ENCODE measurements around the gene CD300A. TPM values are rescaled to one million over a fixed set of nuclear protein-coding genes. Genes with fewer than 3 reads are reported as not detected.

CD300A gene
- total RNA-seq, 1 experiment from 2014 or later = 0.71 TPM

GRCh38 chr17:74529243-74529642 is 62.8 kb downstream of the CD300A start:
- Histone ChIP-seq H3K79me2 (ENCODE audit: insufficient read depth, low read length) (no peaks in the 10 kb centered on the region), H2AFZ (ENCODE audit: low read depth, low read length, poor library complexity, severe bottlenecking) (no peak overlapping the region), H3K4me1 (ENCODE audit: control insufficient read depth in 1 of 2, insufficient read depth in 2 of 2, low read length in 2 of 2) (no peaks in the 10 kb centered on the region), H3K27ac (ENCODE audit: low read depth, low read length) (no peak overlapping the region), H3K36me3 (ENCODE audit: control insufficient read depth in 1 of 2, insufficient read depth in 2 of 2, low read length in 2 of 2) (no peaks in the 10 kb centered on the region), H3K9me2 (ENCODE audit: insufficient read depth) (no peaks in the 10 kb centered on the region), H3K4me3 (replicated peaks in 1 of 2; ENCODE audit: low read depth in 1 of 2, low read length in 2 of 2) (no peak overlapping the region), H3K9me3 (ENCODE audit: control insufficient read depth in 1 of 2, insufficient read depth in 1 of 2, low read depth in 1 of 2, low read length in 2 of 2) (no peaks in the 10 kb centered on the region), H3K4me2 (ENCODE audit: low read length) (no peak overlapping the region), H3K27me3 (ENCODE audit: insufficient read depth, low read length) (peaks cover 54% of the 10 kb centered on the region), H3K9ac (ENCODE audit: low read length) (no peak overlapping the region), H4K20me1 (ENCODE audit: insufficient read depth) (no peaks in the 10 kb centered on the region)
- intact Hi-C loops (cut with micrococcal nuclease) = no loop called here
- CTCF ChIA-PET = no interaction called here
- RAD21 ChIA-PET (ENCODE audit: low non-redundant PET in 1 of 2, low total read pairs in 2 of 2, uncharacterized antibody in 2 of 2, unreplicated experiment in 2 of 2) = no interaction called here
- DNase-seq (ENCODE audit: low read depth, low spot score) = no peak
- BruUV-seq (replicated peaks) = no TSS peak
- no peak for ATAC-seq
- TF ChIP-seq, protein P1, sequence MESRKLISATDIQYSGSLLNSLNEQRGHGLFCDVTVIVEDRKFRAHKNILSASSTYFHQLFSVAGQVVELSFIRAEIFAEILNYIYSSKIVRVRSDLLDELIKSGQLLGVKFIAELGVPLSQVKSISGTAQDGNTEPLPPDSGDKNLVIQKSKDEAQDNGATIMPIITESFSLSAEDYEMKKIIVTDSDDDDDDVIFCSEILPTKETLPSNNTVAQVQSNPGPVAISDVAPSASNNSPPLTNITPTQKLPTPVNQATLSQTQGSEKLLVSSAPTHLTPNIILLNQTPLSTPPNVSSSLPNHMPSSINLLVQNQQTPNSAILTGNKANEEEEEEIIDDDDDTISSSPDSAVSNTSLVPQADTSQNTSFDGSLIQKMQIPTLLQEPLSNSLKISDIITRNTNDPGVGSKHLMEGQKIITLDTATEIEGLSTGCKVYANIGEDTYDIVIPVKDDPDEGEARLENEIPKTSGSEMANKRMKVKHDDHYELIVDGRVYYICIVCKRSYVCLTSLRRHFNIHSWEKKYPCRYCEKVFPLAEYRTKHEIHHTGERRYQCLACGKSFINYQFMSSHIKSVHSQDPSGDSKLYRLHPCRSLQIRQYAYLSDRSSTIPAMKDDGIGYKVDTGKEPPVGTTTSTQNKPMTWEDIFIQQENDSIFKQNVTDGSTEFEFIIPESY (IDR thresholded peaks at IDR 0.05; ENCODE audit: extremely low read depth, insufficient replicate concordance, low read length) = no peak
- TF ChIP-seq ZNF274 (IDR thresholded peaks at IDR 0.05; ENCODE audit: low read depth, low read length) = no peak
- POLR2A ChIA-PET = no interaction called here

- H3K9ac ChIP-seq (ENCODE audit: low read length) = no peak overlapping the region
- ATAC-seq (no peak), DNase-seq (ENCODE audit: low read depth, low spot score) (no peak)
- no peaks in the 10 kb centered on the region for H3K9me3 ChIP-seq (ENCODE audit: control insufficient read depth in 1 of 2, insufficient read depth in 1 of 2, low read depth in 1 of 2, low read length in 2 of 2)
- ChIA-PET CTCF (interaction anchor here (3.2 to 4.7 kb wide), 2 partner anchors 150 to 162 kb away, joined by 43 to 49 read pairs; partner anchors contain the start of gene GPR142), RAD21 (ENCODE audit: low non-redundant PET in 1 of 2, low total read pairs in 2 of 2, uncharacterized antibody in 2 of 2, unreplicated experiment in 2 of 2) (no interaction called here), POLR2A (no interaction called here)
- H4K20me1 ChIP-seq (ENCODE audit: insufficient read depth) = no peaks in the 10 kb centered on the region
- H3K27me3 ChIP-seq (ENCODE audit: insufficient read depth, low read length) = peaks cover 42% of the 10 kb centered on the region
- TF ChIP-seq, protein P2, sequence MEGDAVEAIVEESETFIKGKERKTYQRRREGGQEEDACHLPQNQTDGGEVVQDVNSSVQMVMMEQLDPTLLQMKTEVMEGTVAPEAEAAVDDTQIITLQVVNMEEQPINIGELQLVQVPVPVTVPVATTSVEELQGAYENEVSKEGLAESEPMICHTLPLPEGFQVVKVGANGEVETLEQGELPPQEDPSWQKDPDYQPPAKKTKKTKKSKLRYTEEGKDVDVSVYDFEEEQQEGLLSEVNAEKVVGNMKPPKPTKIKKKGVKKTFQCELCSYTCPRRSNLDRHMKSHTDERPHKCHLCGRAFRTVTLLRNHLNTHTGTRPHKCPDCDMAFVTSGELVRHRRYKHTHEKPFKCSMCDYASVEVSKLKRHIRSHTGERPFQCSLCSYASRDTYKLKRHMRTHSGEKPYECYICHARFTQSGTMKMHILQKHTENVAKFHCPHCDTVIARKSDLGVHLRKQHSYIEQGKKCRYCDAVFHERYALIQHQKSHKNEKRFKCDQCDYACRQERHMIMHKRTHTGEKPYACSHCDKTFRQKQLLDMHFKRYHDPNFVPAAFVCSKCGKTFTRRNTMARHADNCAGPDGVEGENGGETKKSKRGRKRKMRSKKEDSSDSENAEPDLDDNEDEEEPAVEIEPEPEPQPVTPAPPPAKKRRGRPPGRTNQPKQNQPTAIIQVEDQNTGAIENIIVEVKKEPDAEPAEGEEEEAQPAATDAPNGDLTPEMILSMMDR (IDR thresholded peaks at IDR 0.05 in 2 of 3, conservative IDR thresholded peaks at IDR 0.05 in 1 of 3; ENCODE audit: borderline replicate concordance in 1 of 3, insufficient read depth in 1 of 3, low read depth in 2 of 3, low read length in 2 of 3) = no peak
- TF ChIP-seq SIN3A (IDR thresholded peaks at IDR 0.05; ENCODE audit: low read depth) = no peak
- no peak for TF ChIP-seq EZH2phosphoT487 (IDR thresholded peaks at IDR 0.05; ENCODE audit: borderline replicate concordance)
- no peak for TF ChIP-seq RAD21 (IDR thresholded peaks at IDR 0.05; ENCODE audit: low read depth)
- no peak for TF ChIP-seq CEBPB (IDR thresholded peaks at IDR 0.05; ENCODE audit: low read depth)
- BruUV-seq (replicated peaks) = no TSS peak
- H3K27ac ChIP-seq (ENCODE audit: low read depth, low read length) = no peak overlapping the region
- H3K4me2 ChIP-seq (ENCODE audit: low read length) = no peak overlapping the region
- no peaks in the 10 kb centered on the region for H3K36me3 ChIP-seq (ENCODE audit: control insufficient read depth in 1 of 2, insufficient read depth in 2 of 2, low read length in 2 of 2)
- intact Hi-C loops (cut with micrococcal nuclease) = loop anchor here (5.0 kb wide), 1 partner anchor 318 kb away; the partner anchor contains the start of gene TTYH2
- H2AFZ ChIP-seq (ENCODE audit: low read depth, low read length, poor library complexity, severe bottlenecking) = no peak overlapping the region
- no peaks in the 10 kb centered on the region for H3K4me1 ChIP-seq (ENCODE audit: control insufficient read depth in 1 of 2, insufficient read depth in 2 of 2, low read length in 2 of 2)
- no peaks in the 10 kb centered on the region for H3K9me2 ChIP-seq (ENCODE audit: insufficient read depth)
- H3K79me2 ChIP-seq (ENCODE audit: insufficient read depth, low read length) = no peaks in the 10 kb centered on the region
- no peak overlapping the region for H3K4me3 ChIP-seq (replicated peaks in 1 of 2; ENCODE audit: low read depth in 1 of 2, low read length in 2 of 2)
These were observed 64.4 kb downstream of the CD300A start for GRCh38 chr17:74530831-74531150.
